Panc1 (cell line): ENCODE results near the gene TMEM132C. TPM values are rescaled to one million over a fixed set of nuclear protein-coding genes. Genes with fewer than 3 reads are reported as not detected.

Experiments
- ATAC-seq: fragments of 200-7000 bp; cut with Tn5 transposase; 2 replicates; pipeline ENCODE4 v1.9.1; 2020; ENCODE audit warnings: mild to moderate bottlenecking, moderate library complexity
- BruUV-seq: library from RNA; stranded (reverse); fragments of 400-500 nt; replicated peaks from 2 replicates; lab custom pipeline; 2021; lab: Mats Ljungman, UMichigan
- CTCF ChIA-PET: fragments of 300-600 bp; sonication (Branson Sonifier 250); formaldehyde crosslinking; loops from one replicate; lab custom pipeline; 2022; ENCODE audit warnings: antibody characterized with exemption; lab: Charles Lee
- POLR2A ChIA-PET: fragments of 300-600 bp; sonication (Branson Sonifier 250); formaldehyde crosslinking; loops from one replicate; lab custom pipeline; 2022; ENCODE audit warnings: antibody characterized with exemption; lab: Charles Lee
- DNase-seq: peaks from one replicate; pipeline ENCODE4 v3.0.0-alpha.2; 2010; ENCODE audit warnings: low read depth, low spot score
- H3K27ac ChIP-seq: 2 replicates; pipeline ENCODE4 v1.5.1; 2011; ENCODE audit warnings: mild to moderate bottlenecking, low read length, inconsistent platforms
- H3K27me3 ChIP-seq: fragments of 200-500 bp; sonication (Bioruptor generic); 2 replicates; pipeline ENCODE4 v1.6.0; 2014; ENCODE audit warnings: low read length, inconsistent platforms; ENCODE audit not compliant: control insufficient read depth, insufficient read depth
- H3K36me3 ChIP-seq: fragments of 200-500 bp; sonication (Bioruptor generic); 2 replicates; pipeline ENCODE4 v1.5.1; 2014; ENCODE audit warnings: inconsistent platforms, mild to moderate bottlenecking, low read length, moderate library complexity; ENCODE audit not compliant: control insufficient read depth, insufficient read depth
- H3K4me1 ChIP-seq: 2 replicates; pipeline ENCODE4 v1.5.1; 2011; ENCODE audit warnings: inconsistent platforms, mild to moderate bottlenecking, low read length, moderate library complexity; ENCODE audit not compliant: control insufficient read depth, insufficient read depth
- H3K4me3 ChIP-seq, 2 experiments: 2 replicates each; pipeline ENCODE4 v1.5.1; 2011 to 2012; ENCODE audit warnings: low read depth in 2 of 2, low read length in 2 of 2, mild to moderate bottlenecking in 2 of 2, inconsistent platforms in 1 of 2, moderate library complexity in 1 of 2
- H3K9me3 ChIP-seq: fragments of 200-500 bp; sonication (Bioruptor generic); 2 replicates; pipeline ENCODE4 v1.5.1; 2014; ENCODE audit warnings: low read depth, mild to moderate bottlenecking, inconsistent platforms, low read length, moderate library complexity; ENCODE audit not compliant: control insufficient read depth, insufficient read depth
- CTCF ChIP-seq: fragments of 450-650 bp; IDR thresholded peaks from 2 replicates; pipeline ENCODE4 v1.5.1; 2017; ENCODE audit warnings: mild to moderate bottlenecking
- POLR2AphosphoS5 ChIP-seq: IDR thresholded peaks from 2 replicates; pipeline ENCODE4 v1.6.1; 2012; ENCODE audit warnings: mild to moderate bottlenecking, low read depth, low read length, moderate library complexity
- REST ChIP-seq, 2 experiments: IDR thresholded peaks; 2 replicates each; pipeline ENCODE4 v1.6.1; 2011 to 2012; ENCODE audit warnings: low read depth in 2 of 2, control low read depth in 1 of 2, low read length in 1 of 2, mild to moderate bottlenecking in 1 of 2, moderate library complexity in 1 of 2; ENCODE audit not compliant: insufficient read depth in 1 of 2
- SIN3A ChIP-seq: IDR thresholded peaks from 2 replicates; pipeline ENCODE4 v1.6.1; 2012; ENCODE audit warnings: low read depth, mild to moderate bottlenecking, low read length, moderate library complexity, borderline replicate concordance; ENCODE audit not compliant: insufficient read depth
- TCF7L2 ChIP-seq: IDR thresholded peaks from 2 replicates; pipeline ENCODE4 v1.6.1; 2011; ENCODE audit warnings: mild to moderate bottlenecking, low read depth, low read length, inconsistent platforms
- in situ Hi-C: cut with HindIII; loops from 2 replicates; pipeline ENCODE4 v1.10.0; 2016; ENCODE audit warnings: low sequenced_read_pairs, low pct_unique_long_range_greater_than_20kb
- intact Hi-C: fragments of 100-400 bp; cut with micrococcal nuclease; formaldehyde crosslinking; loops from one replicate; pipeline ENCODE4 v1.10.0; 2022; ENCODE audit not compliant: unreplicated experiment
- total RNA-seq: library from RNA; stranded (reverse); gene quantifications from one replicate; pipeline ENCODE4 v1.2.1, GENCODE V29; 2021; ENCODE audit not compliant: unreplicated experiment

TMEM132C gene
- total RNA-seq, 1 experiment from 2014 or later, result not detected

GRCh38 chr12:128687851-128688250, 420.9 kb downstream of the TMEM132C start:
- TF ChIP-seq REST (IDR thresholded peaks at IDR 0.05; ENCODE audit: insufficient read depth in 1 of 2, low read depth in 2 of 2, low read length in 1 of 2), result no peak
- no peak for TF ChIP-seq CTCF
- TF ChIP-seq TCF7L2, result no peak
- no peak for TF ChIP-seq SIN3A
- TF ChIP-seq POLR2AphosphoS5, result no peak
- intact Hi-C loops, result no loop called here
- ChIA-PET POLR2A (no interaction called here), CTCF (no interaction called here)
- no peak overlapping the region for H3K27ac ChIP-seq
- in situ Hi-C loops, result no loop called here
- H3K36me3 ChIP-seq, result no peaks in the 10 kb centered on the region
- BruUV-seq, result no TSS peak
- no peaks in the 10 kb centered on the region for H3K9me3 ChIP-seq
- ATAC-seq, result no peak
- no peaks in the 10 kb centered on the region for H3K27me3 ChIP-seq
- no peak overlapping the region for H3K4me3 ChIP-seq
- no peak for DNase-seq
- H3K4me1 ChIP-seq, result no peaks in the 10 kb centered on the region

GRCh38 chr12:128690641-128691040, 423.7 kb downstream of the TMEM132C start:
- DNase-seq (no peak), ATAC-seq (no peak)
- TF ChIP-seq REST (IDR thresholded peaks at IDR 0.05; ENCODE audit: insufficient read depth in 1 of 2, low read depth in 2 of 2, low read length in 1 of 2) (no peak), SIN3A (no peak), TCF7L2 (no peak), CTCF (no peak), POLR2AphosphoS5 (no peak)
- BruUV-seq, result no TSS peak
- H3K9me3 ChIP-seq, result no peaks in the 10 kb centered on the region
- no peaks in the 10 kb centered on the region for H3K36me3 ChIP-seq
- intact Hi-C loops (no loop called here), in situ Hi-C loops (no loop called here)
- CTCF ChIA-PET, result no interaction called here
- POLR2A ChIA-PET, result no interaction called here
- H3K27ac ChIP-seq, result no peak overlapping the region
- no peaks in the 10 kb centered on the region for H3K4me1 ChIP-seq
- H3K4me3 ChIP-seq, result no peak overlapping the region
- H3K27me3 ChIP-seq, result no peaks in the 10 kb centered on the region
